GM18526 (cell line): ENCODE results near the gene CDC42BPB.

Source experiments
- POLR2A ChIP-seq: IDR thresholded peaks from 3 replicates; pipeline ENCODE4 v1.6.1; 2011; ENCODE audit not compliant: insufficient read length; ENCODE audit errors: extremely low read depth

The CDC42BPB gene

DNA sequence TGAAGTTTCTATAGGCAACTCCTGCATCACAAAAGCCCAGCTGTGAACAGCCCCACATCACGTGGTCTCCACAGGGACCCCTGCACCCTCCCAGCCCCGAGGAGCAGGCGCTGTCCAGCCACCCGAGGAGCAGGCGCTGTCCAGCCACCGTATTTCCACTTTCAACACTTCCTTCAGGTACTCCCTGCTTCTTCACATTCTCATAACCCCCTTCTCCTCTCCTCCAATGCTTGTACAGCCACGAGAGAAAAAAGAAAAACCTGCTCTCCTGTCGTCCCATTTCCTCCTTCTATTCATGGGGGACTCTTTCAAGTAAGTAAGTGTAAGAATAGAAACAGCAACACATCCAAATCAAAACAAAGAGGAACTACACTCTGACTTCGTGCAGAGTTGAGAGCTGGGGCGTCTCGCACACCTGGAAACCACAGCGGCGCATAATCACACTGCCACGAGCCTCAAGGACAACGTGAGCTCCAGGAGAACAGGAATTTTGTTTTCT lies 11.9 kb downstream of the CDC42BPB start:
- TF ChIP-seq POLR2A: no peak

DNA sequence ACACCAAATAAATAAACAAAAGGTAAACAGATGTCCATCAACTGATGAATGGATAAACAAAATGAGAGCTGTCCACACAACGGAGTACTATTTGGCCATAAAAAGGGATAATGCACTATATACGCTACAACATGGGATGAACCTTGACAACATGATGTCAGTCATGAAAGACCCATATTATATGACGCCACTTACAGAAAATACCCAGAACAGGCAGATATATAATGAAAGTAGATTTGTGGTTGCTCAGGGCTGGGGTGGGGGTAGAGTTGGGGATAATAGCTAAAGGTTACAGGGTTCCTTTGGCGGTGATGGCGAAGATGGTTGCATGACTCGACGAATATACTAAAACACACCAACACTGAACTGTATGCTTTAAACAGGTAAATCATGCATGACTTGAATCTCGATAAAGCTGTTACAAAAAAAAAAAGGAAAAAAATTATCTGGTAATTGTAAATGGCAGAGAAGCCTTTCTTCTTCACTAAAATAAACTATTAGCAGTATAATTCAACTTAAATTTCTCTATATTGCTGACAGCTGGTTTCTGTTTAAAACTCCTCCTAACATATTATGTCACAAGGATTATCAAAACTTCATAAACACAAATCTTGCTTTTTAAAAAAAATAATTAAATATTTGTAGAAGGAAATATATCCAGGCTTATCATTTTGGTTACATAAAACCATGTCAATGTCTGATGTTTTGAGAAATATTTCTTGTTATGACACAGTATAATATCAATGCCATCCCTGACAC lies 13.9 kb downstream of the CDC42BPB start:
- no peak for TF ChIP-seq POLR2A

DNA sequence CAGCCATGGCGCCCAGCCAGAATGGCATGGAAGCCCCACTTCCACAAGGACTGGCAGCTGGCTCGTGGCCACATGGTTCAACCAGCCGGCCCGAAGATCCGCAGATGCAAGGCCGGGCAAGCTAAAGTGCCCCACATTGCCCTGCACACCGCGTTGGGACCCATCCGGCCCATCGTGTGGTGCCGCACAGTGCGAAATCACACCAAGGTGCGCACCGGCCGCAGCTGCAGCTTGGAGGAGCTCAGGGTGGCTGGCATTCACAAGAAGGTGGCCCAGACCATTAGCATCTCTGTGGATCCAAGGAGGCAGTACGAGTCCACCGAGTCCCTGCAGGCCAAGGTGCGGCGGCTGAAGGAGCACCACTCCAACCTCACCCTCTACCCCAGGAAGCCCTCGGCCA lies 15.9 kb downstream of the CDC42BPB start:
- no peak for TF ChIP-seq POLR2A

DNA sequence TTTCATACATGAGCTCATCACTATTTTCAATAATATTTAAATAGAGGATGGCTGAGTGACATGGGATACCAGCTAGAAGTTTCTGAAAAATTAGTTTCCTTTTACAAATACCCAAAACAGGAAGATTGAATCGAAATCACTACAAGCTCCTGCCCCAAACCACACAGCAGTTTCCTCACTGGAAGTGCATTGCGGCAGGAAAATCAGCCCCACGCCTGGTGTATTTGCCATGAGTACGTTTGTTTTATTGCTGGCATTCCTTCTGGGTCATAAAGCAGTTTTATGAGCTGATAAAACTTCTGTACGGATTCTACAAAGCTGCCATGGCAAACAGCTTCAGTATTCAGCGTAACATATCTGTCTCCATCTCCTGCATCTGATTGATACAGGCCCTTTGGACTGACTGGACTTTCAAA lies 23.7 kb downstream of the CDC42BPB start:
- TF ChIP-seq POLR2A: no peak

DNA sequence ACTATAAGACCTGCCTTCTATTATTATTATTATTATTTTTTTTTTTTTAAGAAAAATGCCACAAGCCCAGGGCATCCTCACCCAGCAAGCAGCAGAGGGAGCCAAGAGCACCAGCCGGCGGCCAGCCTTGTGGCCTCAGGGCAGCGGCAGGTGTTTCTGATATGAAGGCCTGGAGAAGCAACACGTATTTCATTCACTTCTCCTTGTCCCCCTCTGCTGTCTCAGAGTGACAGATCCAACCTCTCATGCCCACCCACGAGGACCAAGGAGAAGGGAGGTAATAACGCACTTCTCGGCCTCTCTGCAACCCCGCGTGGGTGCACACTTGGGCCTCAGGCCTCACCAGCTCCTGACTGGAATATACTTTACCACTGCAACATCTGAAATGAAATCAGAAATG lies 25.4 kb downstream of the CDC42BPB start:
- no peak for TF ChIP-seq POLR2A

DNA sequence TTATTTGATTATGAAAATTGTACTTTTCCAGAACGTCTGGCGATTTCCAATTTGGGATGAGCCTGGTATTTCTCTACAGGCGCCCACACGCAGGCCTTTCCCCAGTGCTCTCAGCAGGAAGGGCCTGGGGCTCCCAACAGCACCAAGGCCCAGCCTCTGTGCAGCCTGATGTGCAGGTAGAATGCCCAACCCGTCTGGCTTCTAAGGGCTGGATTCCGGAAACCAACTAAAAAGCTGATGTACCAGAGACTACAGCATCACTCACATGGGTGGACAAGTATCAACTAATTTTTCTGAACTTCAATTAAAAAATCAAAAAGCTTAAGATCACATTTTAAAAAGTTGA lies 25.8 kb downstream of the CDC42BPB start:
- TF ChIP-seq POLR2A: no peak

DNA sequence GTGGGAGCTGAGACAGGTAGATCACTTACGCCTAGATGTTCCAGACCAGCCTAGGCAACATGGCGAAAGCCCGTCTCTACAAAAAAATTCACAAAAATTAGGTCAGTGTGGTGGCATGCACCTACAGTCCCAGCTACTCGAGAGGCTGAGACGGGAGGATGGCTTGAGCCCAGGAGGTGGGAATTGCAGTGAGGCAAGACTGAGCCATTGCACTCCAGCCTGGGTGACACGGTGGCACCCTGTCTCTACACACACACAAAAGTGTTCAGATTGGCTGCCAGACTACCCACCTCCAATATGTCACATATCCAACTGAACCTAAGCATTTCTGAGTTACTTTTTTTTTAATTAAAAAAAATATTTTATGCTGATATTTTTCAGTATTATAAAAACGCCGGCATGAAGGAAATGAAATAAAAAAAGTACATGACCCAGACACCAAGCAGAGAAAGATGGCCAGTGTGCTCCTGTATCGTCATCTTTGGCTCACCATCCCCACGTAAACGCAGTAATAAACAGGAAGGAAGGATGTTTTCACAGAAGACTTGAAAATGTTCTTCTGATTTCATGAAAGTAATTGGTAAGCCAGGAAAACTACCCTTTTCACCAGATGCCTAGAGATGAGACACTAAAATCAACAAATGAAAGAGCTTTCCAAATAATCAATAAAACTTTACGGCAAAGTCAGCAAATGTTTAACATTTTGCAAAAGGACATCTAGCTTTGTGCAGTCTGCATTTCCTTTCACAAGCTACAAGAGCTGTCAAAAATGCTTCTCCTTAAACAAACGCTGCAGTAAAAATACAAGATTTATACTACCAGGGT lies 26.4 kb downstream of the CDC42BPB start:
- TF ChIP-seq POLR2A: no peak

DNA sequence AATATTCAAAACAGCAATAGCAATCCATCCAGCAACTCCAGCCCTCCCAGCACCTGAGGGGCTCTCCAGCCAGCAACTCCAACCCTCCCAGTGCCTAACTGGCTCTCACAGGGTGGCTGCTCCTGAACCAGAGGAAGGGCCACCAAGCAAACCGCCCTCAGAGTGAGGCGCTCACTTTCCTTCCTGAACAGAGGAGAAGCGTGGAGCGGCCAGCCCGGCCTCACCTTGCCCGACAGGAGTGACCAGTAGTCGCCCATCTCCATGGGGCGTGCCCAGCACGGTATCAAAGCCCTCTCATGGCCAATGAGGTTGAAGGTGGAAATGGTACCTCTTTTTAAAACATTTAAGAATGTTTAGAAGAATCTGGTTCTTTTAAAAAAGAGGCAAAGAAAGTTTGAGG lies 27.4 kb downstream of the CDC42BPB start:
- TF ChIP-seq POLR2A: no peak

DNA sequence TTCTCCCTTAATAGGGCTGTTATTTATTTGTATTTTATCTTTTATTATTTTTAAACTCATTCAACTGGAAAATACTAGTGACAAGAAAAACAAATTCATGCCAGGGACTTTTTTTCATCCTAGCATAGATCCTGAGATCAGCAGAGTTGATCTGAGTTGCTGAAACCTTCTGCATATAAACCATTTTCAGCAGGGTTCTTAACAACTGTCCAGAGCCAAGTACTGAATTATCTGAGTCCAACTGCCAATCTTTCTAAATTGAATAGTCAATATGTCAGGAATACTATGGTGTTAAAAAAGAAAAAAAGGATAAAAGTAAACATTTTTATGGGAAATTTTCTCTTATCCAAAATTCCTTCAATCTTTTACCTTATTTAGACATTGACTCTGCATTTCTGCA lies 28.6 kb downstream of the CDC42BPB start:
- TF ChIP-seq POLR2A: no peak

DNA sequence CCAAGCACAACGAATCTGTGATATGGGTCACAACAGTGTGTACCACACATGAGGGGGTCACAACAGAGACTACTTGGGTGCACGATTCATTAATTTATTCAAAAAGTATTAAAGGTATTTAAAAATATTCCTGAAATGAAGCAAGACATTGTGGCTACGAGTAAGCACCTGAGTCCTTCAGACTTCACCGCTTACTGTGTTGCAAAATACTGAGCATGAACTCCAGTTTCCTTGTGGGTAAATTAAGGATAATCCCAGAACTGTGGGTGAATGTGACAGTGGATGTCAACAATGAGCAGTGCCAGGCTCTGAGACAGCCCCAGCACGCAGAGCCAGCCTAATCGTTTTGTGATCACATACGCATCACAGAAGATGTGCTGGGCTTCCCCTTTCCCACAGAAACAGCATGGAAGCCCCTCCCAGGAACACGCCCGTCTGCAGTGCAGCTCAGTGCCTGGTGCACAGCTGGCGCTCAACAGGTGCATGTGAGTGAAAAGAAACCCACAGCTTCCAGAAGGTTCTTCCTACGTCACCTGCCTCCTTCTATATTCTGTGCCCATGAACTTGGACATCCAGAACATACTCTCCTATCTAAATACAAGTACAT lies 29.1 kb downstream of the CDC42BPB start:
- no peak for TF ChIP-seq POLR2A

DNA sequence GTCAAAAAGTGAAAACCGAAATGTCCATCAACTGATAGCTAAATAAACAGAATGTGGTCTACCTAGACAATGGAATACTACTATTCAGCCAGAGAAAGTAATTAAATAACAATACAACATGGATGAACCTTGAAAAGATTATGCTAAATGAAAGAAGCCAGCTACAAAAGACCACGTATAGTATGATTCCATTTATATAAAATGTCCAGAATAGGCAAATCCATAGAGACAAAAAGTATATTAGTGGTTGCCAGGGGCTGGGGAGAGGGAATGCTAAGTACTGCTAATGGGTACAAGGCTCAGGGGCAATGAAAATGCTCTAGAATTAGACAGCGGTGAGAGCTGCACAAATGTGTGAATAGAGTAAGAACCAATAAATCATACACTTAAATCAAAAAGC lies 29.9 kb downstream of the CDC42BPB start:
- no peak for TF ChIP-seq POLR2A

DNA sequence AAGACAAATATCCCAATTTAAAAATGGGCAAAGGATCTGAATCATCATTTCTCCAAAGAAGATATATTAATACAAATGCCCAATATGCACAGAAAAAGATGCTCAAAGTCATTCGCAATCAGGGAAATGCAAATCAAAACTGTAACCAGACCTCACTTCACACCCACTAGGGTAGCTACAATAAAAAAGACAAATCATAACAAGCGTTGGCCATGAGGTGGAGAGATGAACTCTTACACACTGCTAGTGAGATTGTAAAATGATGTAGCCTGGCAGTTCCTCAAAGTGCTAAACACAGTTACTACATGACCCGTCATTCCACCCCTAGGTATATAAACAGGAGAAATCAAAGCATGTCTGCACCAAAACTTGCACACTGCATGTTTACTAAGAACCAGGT lies 30.4 kb downstream of the CDC42BPB start:
- no peak for TF ChIP-seq POLR2A

DNA sequence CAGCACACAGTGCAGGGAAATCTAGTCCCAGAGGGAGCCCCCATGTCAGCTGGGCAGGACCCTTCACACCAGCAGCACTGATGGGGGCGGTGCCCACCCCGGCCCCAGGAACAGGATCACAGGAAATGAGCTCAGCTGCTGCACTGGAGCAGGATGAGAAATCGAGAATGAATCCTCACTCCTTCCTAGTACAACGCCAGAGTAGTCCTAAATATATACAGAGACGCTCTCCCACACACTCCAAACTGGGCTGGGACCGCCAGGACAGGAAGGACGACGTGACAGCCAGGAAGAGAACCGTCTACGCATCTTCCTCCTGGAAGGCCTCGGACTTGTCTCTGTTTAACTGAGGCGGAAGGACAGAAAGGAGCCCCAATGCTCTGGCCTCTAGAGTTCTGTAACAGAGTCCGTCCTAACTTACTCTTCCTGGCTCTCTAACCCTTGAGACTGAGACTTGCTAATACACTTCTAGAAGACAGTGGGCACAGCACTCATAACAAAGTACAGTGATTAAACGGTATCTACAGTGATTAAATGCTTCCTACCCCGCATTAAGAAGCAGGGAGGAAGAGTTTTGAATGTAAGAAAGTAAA lies 33.4 kb downstream of the CDC42BPB start:
- no peak for TF ChIP-seq POLR2A

DNA sequence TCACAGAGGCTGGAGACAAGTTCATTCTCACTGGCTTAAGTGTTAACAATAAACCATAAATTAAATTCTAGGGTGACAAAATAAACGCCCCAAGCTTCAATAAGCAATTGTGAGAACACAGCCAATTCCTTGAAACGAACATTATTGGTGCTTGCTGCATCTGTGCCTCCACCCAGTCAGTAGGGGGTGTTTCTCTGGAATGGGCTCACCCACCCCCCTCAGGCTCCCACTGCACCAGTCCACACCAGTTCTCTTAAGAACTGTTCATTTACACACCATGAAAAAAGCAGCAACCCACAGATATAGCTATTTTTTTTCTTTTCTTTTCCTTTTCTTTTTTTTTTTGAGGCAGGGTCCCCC lies 34.7 kb downstream of the CDC42BPB start:
- no peak for TF ChIP-seq POLR2A

DNA sequence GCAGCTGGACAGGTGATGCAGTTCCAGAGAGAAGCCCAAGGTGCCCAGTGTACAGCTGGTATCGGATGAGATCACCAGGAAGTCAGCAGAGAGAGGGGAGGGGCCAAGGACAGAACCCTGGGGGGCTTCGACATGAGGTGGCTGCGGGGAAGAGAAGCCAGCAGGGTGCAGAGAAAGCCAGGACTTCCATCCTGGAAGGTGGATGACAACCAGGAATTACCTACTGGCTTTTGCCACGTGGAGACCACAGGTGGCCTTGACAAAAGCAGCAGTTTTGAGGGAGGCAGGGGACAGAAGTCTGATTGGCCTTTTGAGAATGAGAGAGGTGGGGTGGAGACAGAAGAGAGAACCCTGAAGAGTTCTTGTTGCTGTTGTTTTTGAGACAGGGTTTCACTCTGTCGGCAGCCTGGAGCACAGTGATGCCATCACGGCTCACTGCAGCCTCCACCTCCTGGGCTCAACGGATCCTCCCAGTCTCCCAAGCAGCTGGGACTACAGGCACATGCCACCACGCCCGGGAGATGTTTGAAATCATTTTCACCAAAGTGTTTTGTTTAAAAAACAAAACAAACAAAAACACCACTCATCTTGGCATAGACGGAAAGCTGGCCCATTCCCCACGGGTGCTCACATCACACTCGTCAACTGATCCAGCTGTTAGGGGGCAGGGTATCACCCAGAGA lies 35.2 kb downstream of the CDC42BPB start:
- TF ChIP-seq POLR2A: no peak
